K562 (cell line): ENCODE data around the gene SLC25A17. TPM values are rescaled to one million over a fixed set of nuclear protein-coding genes. Genes with fewer than 3 reads are reported as not detected.
"Not testable (repeated sequence)": the region's sequence is repeated elsewhere in the genome, so short reads cannot be mapped to it uniquely, and the experiment has no call there.

Source experiments
- ATAC-seq: fragments of 200-7000 bp; cut with Tn5 transposase; 3 replicates; pipeline ENCODE4 v1.9.1; 2020; ENCODE audit warnings: moderate library complexity
- BruUV-seq: library from RNA; stranded (reverse); fragments of 400-500 nt; replicated peaks from 2 replicates; lab custom pipeline; 2021; lab: Mats Ljungman, UMichigan
- CTCF ChIA-PET: fragments of 300-600 bp; formaldehyde crosslinking; extraction: SDS; loops from one replicate; lab custom pipeline; 2021; ENCODE audit warnings: low intra/inter-chr PET ratio; lab: Yijun Ruan, JAX
- POLR2A ChIA-PET: fragments of 300-600, 350-650 bp; sonication (Branson Sonifier 250); formaldehyde crosslinking; extraction: SDS; loops from one replicate; lab custom pipeline; 2021; ENCODE audit warnings: antibody characterized with exemption, inconsistent platforms; lab: Yijun Ruan, JAX
- DNase-seq, 4 experiments: peaks; one replicate each; pipeline versions ENCODE4 v3.0.0 to v3.0.0-alpha.2; 2011 to 2018; ENCODE audit warnings: low spot score in 3 of 4, mixed read lengths in 3 of 4; ENCODE audit errors: extremely low read depth in 1 of 4
- FAIRE-seq: peaks from 2 replicates; lab custom pipeline; 2011; peaks lifted over from hg19 to GRCh38; lab: Jason Lieb, UNC
- H2AFZ ChIP-seq: 2 replicates; pipeline ENCODE4 v1.6.0; 2011; ENCODE audit warnings: low read depth, low read length, control low read depth, inconsistent platforms
- H3K27ac ChIP-seq: fragments of 200-600 bp; 3 replicates; pipeline ENCODE4 v1.8.0; 2011; ENCODE audit warnings: low read depth, mild to moderate bottlenecking, control low read depth, inconsistent platforms, low read length, moderate library complexity, mixed read lengths; ENCODE audit errors: extremely low read depth
- H3K27me3 ChIP-seq, 2 experiments: fragments of 300-600 bp in 1 of 2; 2 replicates in 1 of 2; 3 replicates in 1 of 2; pipeline versions ENCODE4 v1.6.0 to v1.8.0; 2011; ENCODE audit warnings: inconsistent platforms in 2 of 2, low read length in 2 of 2, mild to moderate bottlenecking in 1 of 2, mixed read lengths in 1 of 2, moderate library complexity in 1 of 2; ENCODE audit not compliant: control insufficient read depth in 2 of 2, insufficient read depth in 2 of 2
- H3K36me3 ChIP-seq: fragments of 300-600 bp; 3 replicates; pipeline ENCODE4 v1.8.0; 2011; ENCODE audit warnings: mild to moderate bottlenecking, low read length, inconsistent platforms; ENCODE audit not compliant: control insufficient read depth, insufficient read depth
- H3K4me1 ChIP-seq, 2 experiments: fragments of 200-600 bp in 1 of 2; replicated peaks in 1 of 2; 2 replicates in 1 of 2; 3 replicates in 1 of 2; pipeline versions ENCODE4 v1.5.1 to v1.8.0; 2011; ENCODE audit warnings: inconsistent platforms in 2 of 2, low read length in 2 of 2, mild to moderate bottlenecking in 1 of 2, mixed read lengths in 1 of 2, moderate library complexity in 1 of 2; ENCODE audit not compliant: control insufficient read depth in 2 of 2, insufficient read depth in 2 of 2
- H3K4me2 ChIP-seq: 2 replicates; pipeline ENCODE4 v1.6.1; 2011; ENCODE audit warnings: low read length, control low read depth, inconsistent platforms, mixed read lengths; ENCODE audit not compliant: insufficient read depth
- H3K4me3 ChIP-seq: fragments of 200-600 bp; sonication (generic), shearing (Covaris generic); 2 replicates; pipeline ENCODE4 v1.5.1; 2016; ENCODE audit warnings: control low read depth, inconsistent platforms
- H3K79me2 ChIP-seq: fragments of 200-600 bp; 3 replicates; pipeline ENCODE4 v1.8.0; 2011; ENCODE audit warnings: low read length, inconsistent platforms; ENCODE audit not compliant: control insufficient read depth, insufficient read depth
- H3K9ac ChIP-seq, 2 experiments: 2 replicates each; pipeline versions ENCODE4 v1.6.0 to v1.6.1; 2011; ENCODE audit warnings: low read depth in 2 of 2, low read length in 2 of 2, control low read depth in 1 of 2, inconsistent platforms in 1 of 2, mild to moderate bottlenecking in 1 of 2, mixed read lengths in 1 of 2; ENCODE audit not compliant: insufficient read depth in 1 of 2
- H3K9me1 ChIP-seq: one replicate; pipeline ENCODE4 v1.6.0; 2011; ENCODE audit warnings: inconsistent platforms, mild to moderate bottlenecking, low read length, moderate library complexity; ENCODE audit not compliant: control insufficient read depth, insufficient read depth
- H3K9me3 ChIP-seq: replicated peaks from 2 replicates; pipeline ENCODE4 v1.5.1; 2011; ENCODE audit warnings: low read depth, low read length, inconsistent platforms; ENCODE audit not compliant: control insufficient read depth, insufficient read depth
- H4K20me1 ChIP-seq: replicated peaks from 2 replicates; pipeline ENCODE4 v1.6.1; 2011; ENCODE audit warnings: low read length, inconsistent platforms, mixed read lengths; ENCODE audit not compliant: control insufficient read depth, insufficient read depth
- KLF6 ChIP-seq: fragments of 250-450 bp; sonication (Bioruptor Pico); IDR thresholded peaks from 2 replicates; pipeline ENCODE4 v1.4.0; 2020; ENCODE audit warnings: mild to moderate bottlenecking, moderate library complexity, borderline replicate concordance
- PPARD ChIP-seq: fragments of 250-450 bp; sonication (Bioruptor Pico); IDR thresholded peaks from 2 replicates; pipeline ENCODE4 v1.8.0; 2022; ENCODE audit warnings: inconsistent platforms, mild to moderate bottlenecking, moderate library complexity
- SNAPC5 ChIP-seq: fragments of 250-450 bp; sonication (Bioruptor Pico); IDR thresholded peaks from 2 replicates; pipeline ENCODE4 v1.8.0; 2021; ENCODE audit warnings: moderate library complexity, mild to moderate bottlenecking, inconsistent platforms
- ZNF77 ChIP-seq: fragments of 250-450 bp; sonication (Bioruptor Pico); IDR thresholded peaks from 2 replicates; pipeline ENCODE4 v1.5.0; 2020
- WGBS: fragments of 100-300 bp; shearing (Covaris generic); methylation state at CpG from one replicate; pipeline ENCODE4 v1.1.6; 2016; ENCODE audit warnings: low coverage, mixed read lengths; ENCODE audit not compliant: insufficient coverage; ENCODE audit errors: missing lambda C conversion rate; 5-methylcytosine and 5-hydroxymethylcytosine counted together
- in situ Hi-C: fragments of 300-500 bp; cut with MboI; formaldehyde crosslinking; loops from 4 replicates; pipeline ENCODE4 v1.15.0; 2018; ENCODE audit warnings: inconsistent platforms, mixed read lengths
- intact Hi-C: fragments of 100-400 bp; cut with micrococcal nuclease; formaldehyde crosslinking; loops from 2 replicates; pipeline ENCODE4 v1.14.2; 2022
- polyA plus RNA-seq, 8 experiments: library from polyadenylated mRNA; depleted of rRNA in 4 of 8; stranded (reverse) in 5 of 8; unstranded in 3 of 8; fragments of >200 nt; fragmentation: Nextera tagmentation in 2 of 8; fragmentation: Illumina TruSeq in 1 of 8; extraction: Ambion mirVana in 2 of 8; extraction: Trizol in 1 of 8; gene quantifications; 2 replicates each; pipeline versions ENCODE4 v1.2.1 to v1.2.3, GENCODE V29; 2011 to 2014; ENCODE audit warnings: inconsistent platforms in 1 of 8, missing spikeins in 1 of 8
- total RNA-seq, 7 experiments: library from RNA; depleted of rRNA in 6 of 7; stranded (reverse); fragments of >200 nt in 6 of 7; fragmentation: Illumina TruSeq in 2 of 7; extraction: Trizol in 2 of 7; gene quantifications; 2 replicates each; pipeline versions ENCODE4 v1.2.1 to v1.2.3, GENCODE V29; 2011 to 2021; ENCODE audit warnings: low replicate concordance in 1 of 7

Gene SLC25A17
- total and polyA plus RNA-seq, 9 of the 15 experiments (the other 6 are each of a cell fraction or from before 2014, with no cell fraction given): 32.6 to 136 (median 56.2) TPM

- H3K4me2 ChIP-seq, H3K27me3 ChIP-seq, H3K4me3 ChIP-seq, H3K9me1 ChIP-seq, DNase-seq, H3K4me1 ChIP-seq, intact Hi-C loops, in situ Hi-C loops, H2AFZ ChIP-seq, POLR2A ChIA-PET, CTCF ChIA-PET, H4K20me1 ChIP-seq, ATAC-seq, H3K9me3 ChIP-seq, H3K9ac ChIP-seq, BruUV-seq, H3K79me2 ChIP-seq, FAIRE-seq, H3K27ac ChIP-seq: not testable (repeated sequence)
- peaks cover 70% of the 10 kb centered on the region for H3K36me3 ChIP-seq
- 91% methylated on average over 10 of the region's 14 CpGs for WGBS
Observed at GRCh38 chr22:40781749-40782148, 37.4 kb downstream of the SLC25A17 start.

GRCh38 chr22:40769761-40770160 is 49.4 kb downstream of the SLC25A17 start:
- in situ Hi-C loops: no loop called here
- TF ChIP-seq KLF6 (no peak), PPARD (no peak), SNAPC5 (no peak), ZNF77 (CRISPR knock-in tag) (no peak)
- Histone ChIP-seq H3K9me1 (no peaks in the 10 kb centered on the region), H3K27me3 (no peaks in the 10 kb centered on the region), H3K4me2 (no peak overlapping the region), H3K9ac (no peak overlapping the region), H3K4me3 (no peak overlapping the region), H3K36me3 (peaks cover 47% of the 10 kb centered on the region; the same call in 2 of the 3 replicates), H2AFZ (no peak overlapping the region), H3K79me2 (no peaks in the 10 kb centered on the region), H3K27ac (no peak overlapping the region), H4K20me1 (no peaks in the 10 kb centered on the region), H3K4me1 (no peaks in the 10 kb centered on the region), H3K9me3 (no peaks in the 10 kb centered on the region)
- FAIRE-seq (no peak), DNase-seq (no peak), ATAC-seq (no peak)
- ChIA-PET CTCF (no interaction called here), POLR2A (no interaction called here)
- intact Hi-C loops: no loop called here
- WGBS: 94% methylated on average over 6 of the region's 6 CpGs
- BruUV-seq: no TSS peak
